Suppressor macrophage treated with lipopolysaccharide for 1 hour (primary cell): ENCODE measurements around the gene IL18.

Experiments
- DNase-seq, 3 donors: peaks; one replicate each; pipeline ENCODE4 v3.0.0-alpha.2; 2020 to 2022

The IL18 gene

DNA sequence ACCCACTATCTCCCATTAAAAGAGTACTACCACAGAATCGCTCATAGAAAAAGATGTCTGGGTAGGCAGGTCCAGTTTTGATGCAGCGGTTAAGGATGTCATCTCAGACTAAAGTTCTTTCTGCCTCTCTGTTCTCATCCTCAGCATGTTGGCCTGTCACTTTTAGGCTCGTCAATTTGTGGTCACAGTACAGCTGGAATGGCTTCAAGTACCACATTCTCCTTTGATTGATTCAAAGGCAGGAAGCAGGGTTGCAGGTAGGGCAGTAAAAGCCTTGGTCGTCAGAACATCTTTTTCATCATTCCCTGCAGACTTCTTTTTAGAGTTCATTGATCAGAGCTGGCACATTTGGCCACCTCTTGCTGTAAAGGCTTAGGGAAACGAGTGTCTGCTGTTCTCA lies 48.5 kb downstream of the IL18 start:
- no peak for DNase-seq

DNA sequence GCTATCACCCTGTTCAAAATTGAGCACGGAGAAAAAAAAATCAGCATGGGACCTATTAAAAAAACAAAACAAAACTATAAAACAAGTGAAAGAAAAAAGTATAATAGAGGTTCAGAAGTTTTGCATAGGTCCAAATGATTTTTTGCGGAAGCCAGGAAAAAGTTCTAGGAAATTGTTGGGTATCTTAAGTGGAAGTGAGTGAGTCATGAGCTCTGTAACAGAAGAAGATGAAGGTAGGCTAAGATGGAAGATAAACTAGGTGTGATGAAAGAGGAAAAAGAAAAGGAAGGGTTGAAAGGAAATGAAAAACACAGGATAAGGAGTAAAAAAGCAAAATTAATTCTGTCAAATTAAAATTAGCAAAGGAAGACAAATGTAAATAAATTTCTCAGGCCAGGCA lies 49.4 kb downstream of the IL18 start:
- DNase-seq = no peak

DNA sequence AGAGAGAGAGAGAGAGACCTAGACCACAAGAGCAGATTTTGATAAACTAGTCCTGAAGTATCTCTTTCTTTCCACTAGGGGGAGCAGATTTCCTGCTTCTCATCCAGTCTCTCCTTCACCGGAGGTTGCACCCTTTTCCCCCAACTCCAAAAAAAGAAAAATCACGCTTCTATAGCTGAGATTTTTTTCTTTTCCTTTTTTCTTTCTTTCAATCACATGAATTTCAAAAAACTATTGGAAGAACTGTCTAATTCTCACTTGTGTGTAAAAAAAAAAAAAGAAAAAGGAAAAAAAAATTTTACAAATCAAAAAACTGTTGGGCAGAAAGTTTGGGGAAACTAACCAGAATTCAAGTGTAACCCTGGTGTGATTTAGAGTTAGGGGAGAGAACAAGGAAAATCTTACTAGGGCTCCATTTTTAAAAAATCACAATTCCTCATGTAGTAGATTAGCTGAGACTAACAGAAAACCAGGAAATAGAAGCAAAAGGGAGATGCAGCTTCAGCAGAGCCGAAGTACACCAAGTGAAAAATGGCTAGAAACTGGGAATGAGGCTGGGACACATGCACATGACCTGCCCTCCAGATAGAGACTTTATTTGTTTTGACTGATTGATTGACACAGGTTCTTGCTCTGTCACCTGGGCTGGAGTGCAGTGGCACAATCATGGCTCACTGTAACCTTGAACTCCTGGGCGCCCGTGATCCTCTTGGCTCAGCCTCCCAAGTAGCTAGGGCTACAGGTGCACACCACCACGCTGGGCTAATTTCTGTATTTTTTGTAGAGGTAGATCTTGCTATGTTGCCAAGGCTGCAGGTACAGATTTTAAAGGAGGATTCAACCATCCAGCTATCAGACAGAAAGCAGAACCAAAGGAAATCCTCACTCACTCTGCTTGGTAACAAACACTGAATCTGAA lies 50.1 kb downstream of the IL18 start:
- DNase-seq = peak; percentile 68 to 88 (median 80)

DNA sequence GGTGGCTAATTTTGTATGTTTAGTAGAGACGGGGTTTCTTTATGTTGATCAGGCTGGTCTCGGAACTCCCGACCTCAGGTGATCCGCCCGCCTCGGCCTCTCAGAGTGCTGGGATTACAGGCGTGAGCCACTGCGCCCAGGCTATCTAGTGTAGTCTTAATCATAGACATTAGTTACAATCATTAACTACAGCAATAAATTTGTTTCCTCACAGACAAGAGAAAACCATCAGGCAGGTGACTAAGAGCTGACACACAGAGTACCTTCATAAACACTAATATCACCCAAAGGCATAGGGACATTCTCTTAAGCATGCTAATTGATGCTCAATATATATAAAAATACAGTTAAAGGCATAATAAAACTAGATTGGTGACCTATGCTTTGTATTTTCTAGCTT lies 57.8 kb downstream of the IL18 start:
- no peak for DNase-seq

DNA sequence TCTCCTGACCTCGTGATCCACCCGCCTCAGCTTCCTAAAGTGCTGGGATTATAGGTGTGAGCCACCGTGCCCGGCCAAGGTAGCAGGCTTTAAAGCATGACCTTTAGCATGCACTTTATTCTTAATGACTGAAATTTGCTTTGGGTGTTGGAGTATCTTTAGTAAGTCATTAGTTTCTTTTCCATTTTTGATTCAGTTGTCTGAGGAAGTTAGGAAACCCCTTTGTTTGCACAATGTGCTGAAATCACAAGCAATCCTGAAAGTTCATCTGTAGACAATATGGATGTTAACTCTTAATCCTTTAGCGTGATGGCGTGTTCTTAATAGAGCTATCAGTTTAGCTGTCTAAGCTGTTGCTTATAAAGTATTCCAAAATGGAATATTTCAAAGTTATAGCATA lies 60.4 kb downstream of the IL18 start:
- peak; percentile 70 to 93 (median 92) for DNase-seq

DNA sequence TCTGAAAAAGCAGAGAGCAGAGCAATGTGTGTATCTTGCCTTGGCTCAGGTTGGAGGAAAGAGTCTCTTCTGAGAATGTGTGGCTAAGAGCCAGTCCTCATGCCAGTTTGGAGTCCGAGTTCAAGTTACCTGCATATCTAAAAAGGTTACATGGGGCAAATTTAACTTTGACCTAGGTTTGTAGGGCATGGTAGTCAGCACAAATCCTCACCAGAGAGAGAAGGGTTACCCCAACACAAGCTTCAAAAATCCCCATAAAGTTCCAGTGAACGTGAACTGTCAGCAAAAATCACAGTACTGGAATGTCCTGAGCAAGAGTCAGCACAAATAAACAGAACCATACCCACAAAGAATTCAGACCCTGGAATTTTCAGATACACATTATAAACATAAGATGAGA lies 63.4 kb downstream of the IL18 start:
- peak; percentile 68 to 90 (median 78) for DNase-seq

DNA sequence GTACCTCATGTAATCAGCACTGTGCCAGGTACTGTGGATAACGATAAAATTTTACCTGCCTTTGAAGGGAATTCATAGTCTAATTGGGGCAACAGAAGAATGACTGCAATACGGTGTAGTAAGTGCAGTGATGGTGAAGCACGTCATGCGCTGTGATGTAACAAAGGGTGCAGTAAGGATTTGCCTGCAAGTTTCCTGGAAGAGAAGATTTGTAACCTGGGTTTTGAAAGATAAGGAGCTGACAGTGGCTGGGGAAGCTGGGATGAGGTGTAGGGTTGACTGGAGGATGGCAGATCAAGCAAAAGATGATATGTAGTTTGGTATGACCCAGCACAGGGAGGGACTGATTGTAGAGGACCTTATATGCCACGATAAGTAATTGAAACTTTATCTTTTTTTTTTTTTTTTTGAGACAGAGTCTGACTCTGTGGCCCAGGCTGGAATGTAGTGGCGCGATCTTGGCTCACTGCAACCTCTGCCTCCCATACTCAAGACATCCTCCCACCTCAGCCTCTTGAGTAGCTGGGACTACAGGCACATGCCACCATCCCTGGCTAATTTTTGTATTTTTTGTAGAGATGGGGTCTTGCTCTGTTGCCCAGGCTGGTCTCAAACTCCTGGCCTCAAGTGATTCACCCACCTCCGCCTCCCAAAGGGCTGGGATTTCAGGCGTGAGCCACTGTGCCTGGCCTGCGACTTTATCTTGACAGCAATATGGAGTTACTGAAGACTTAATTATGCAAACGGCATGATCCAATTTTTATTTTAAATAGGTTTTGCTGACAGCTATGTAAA lies 66.0 kb downstream of the IL18 start:
- DNase-seq = no peak

DNA sequence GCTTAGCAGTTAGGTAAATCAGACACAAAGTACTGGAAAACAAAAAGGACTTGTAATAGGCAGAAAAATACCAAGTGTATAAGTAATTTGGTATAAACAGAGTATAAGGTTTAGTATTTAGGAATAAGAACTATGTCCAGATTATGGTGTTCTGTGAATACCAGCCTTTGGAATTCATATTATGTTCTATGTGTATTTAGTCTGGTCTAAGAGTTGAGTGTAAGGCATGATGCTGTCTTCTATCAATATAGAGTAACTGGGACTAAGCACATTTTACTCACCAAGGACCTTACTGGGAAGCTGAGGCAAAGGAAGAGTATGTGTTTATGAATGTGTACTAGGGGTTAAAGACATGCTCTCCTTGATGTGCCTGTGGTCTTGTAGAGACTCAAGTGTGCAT lies 67.7 kb downstream of the IL18 start:
- DNase-seq = no peak

DNA sequence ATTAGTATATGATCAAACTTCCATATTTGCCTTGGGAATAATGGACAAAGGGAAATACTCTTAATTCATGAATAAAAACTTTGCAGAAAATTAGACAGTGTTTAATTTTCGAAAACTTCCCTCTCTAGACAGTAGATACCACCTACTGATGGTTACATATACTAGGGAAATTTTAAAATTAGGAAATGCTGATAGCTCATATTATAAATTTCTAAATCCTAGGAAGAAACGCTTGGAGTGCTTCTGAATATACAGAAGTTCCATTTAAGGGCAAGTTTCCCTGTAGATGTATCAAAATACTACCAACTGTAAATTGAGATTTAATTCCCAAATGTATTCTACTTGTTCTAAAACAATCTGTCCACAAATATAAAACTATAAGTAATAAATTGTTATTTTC lies 68.6 kb downstream of the IL18 start:
- DNase-seq = peak in 2 of 3 donors; percentile 45 to 57
